H1 (cell line): ENCODE results near the gene SPON2. TPM values are rescaled to one million over a fixed set of nuclear protein-coding genes. Genes with fewer than 3 reads are reported as not detected.

Source experiments
- JUN ChIP-seq: IDR thresholded peaks from 2 replicates; pipeline ENCODE4 v1.6.1; 2011; ENCODE audit warnings: low read depth, mild to moderate bottlenecking, improper control_type of control experiment, low read length
- polyA plus RNA-seq, 7 experiments: library from polyadenylated mRNA; depleted of rRNA in 3 of 7; stranded (reverse) in 5 of 7; unstranded in 2 of 7; fragments of >200 nt in 5 of 7; fragments of 200-250 nt in 2 of 7; gene quantifications; 1 replicate in 5 of 7; 2 replicates in 1 of 7; 4 replicates in 1 of 7; pipeline versions ENCODE4 v1.2.1 to v1.2.3, GENCODE V29; 2011 to 2013; ENCODE audit warnings: missing spikeins in 2 of 7, mixed read lengths in 2 of 7
- total RNA-seq: library from RNA; stranded (reverse); fragmentation: NEBNext Ultra II Directional; extraction: Animal tissue kit (Norgen Biotek cat#: 25700); gene quantifications from 2 replicates; pipeline ENCODE4 v1.2.1, GENCODE V29; 2021
- TF ChIP-seq, protein P1 (sequence below): fragments of 300-600 bp; sonication (generic); IDR thresholded peaks from 2 replicates; pipeline ENCODE4 v1.7.1; 2012; ENCODE audit warnings: low read length, moderate library complexity, mild to moderate bottlenecking, inconsistent platforms; ENCODE audit not compliant: insufficient replicate concordance

The SPON2 gene
- total and polyA plus RNA-seq, 2 of the 8 experiments (the other 6 are each of a cell fraction or from before 2014, with no cell fraction given) = 2.8 to 3.2 TPM

GRCh38 chr4:1170156-1170975 lies 2.0 kb downstream of the SPON2 start (continued):
- TF ChIP-seq, protein P1, sequence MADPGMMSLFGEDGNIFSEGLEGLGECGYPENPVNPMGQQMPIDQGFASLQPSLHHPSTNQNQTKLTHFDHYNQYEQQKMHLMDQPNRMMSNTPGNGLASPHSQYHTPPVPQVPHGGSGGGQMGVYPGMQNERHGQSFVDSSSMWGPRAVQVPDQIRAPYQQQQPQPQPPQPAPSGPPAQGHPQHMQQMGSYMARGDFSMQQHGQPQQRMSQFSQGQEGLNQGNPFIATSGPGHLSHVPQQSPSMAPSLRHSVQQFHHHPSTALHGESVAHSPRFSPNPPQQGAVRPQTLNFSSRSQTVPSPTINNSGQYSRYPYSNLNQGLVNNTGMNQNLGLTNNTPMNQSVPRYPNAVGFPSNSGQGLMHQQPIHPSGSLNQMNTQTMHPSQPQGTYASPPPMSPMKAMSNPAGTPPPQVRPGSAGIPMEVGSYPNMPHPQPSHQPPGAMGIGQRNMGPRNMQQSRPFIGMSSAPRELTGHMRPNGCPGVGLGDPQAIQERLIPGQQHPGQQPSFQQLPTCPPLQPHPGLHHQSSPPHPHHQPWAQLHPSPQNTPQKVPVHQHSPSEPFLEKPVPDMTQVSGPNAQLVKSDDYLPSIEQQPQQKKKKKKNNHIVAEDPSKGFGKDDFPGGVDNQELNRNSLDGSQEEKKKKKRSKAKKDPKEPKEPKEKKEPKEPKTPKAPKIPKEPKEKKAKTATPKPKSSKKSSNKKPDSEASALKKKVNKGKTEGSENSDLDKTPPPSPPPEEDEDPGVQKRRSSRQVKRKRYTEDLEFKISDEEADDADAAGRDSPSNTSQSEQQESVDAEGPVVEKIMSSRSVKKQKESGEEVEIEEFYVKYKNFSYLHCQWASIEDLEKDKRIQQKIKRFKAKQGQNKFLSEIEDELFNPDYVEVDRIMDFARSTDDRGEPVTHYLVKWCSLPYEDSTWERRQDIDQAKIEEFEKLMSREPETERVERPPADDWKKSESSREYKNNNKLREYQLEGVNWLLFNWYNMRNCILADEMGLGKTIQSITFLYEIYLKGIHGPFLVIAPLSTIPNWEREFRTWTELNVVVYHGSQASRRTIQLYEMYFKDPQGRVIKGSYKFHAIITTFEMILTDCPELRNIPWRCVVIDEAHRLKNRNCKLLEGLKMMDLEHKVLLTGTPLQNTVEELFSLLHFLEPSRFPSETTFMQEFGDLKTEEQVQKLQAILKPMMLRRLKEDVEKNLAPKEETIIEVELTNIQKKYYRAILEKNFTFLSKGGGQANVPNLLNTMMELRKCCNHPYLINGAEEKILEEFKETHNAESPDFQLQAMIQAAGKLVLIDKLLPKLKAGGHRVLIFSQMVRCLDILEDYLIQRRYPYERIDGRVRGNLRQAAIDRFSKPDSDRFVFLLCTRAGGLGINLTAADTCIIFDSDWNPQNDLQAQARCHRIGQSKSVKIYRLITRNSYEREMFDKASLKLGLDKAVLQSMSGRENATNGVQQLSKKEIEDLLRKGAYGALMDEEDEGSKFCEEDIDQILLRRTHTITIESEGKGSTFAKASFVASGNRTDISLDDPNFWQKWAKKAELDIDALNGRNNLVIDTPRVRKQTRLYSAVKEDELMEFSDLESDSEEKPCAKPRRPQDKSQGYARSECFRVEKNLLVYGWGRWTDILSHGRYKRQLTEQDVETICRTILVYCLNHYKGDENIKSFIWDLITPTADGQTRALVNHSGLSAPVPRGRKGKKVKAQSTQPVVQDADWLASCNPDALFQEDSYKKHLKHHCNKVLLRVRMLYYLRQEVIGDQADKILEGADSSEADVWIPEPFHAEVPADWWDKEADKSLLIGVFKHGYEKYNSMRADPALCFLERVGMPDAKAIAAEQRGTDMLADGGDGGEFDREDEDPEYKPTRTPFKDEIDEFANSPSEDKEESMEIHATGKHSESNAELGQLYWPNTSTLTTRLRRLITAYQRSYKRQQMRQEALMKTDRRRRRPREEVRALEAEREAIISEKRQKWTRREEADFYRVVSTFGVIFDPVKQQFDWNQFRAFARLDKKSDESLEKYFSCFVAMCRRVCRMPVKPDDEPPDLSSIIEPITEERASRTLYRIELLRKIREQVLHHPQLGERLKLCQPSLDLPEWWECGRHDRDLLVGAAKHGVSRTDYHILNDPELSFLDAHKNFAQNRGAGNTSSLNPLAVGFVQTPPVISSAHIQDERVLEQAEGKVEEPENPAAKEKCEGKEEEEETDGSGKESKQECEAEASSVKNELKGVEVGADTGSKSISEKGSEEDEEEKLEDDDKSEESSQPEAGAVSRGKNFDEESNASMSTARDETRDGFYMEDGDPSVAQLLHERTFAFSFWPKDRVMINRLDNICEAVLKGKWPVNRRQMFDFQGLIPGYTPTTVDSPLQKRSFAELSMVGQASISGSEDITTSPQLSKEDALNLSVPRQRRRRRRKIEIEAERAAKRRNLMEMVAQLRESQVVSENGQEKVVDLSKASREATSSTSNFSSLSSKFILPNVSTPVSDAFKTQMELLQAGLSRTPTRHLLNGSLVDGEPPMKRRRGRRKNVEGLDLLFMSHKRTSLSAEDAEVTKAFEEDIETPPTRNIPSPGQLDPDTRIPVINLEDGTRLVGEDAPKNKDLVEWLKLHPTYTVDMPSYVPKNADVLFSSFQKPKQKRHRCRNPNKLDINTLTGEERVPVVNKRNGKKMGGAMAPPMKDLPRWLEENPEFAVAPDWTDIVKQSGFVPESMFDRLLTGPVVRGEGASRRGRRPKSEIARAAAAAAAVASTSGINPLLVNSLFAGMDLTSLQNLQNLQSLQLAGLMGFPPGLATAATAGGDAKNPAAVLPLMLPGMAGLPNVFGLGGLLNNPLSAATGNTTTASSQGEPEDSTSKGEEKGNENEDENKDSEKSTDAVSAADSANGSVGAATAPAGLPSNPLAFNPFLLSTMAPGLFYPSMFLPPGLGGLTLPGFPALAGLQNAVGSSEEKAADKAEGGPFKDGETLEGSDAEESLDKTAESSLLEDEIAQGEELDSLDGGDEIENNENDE = no peak
- TF ChIP-seq JUN = no peak
